Suppressor macrophage treated with lipopolysaccharide for 1 hour (primary cell): ENCODE measurements around the gene KDM2A.

Source experiments
- DNase-seq, 3 donors: peaks; one replicate each; pipeline ENCODE4 v3.0.0-alpha.2; 2020 to 2022

KDM2A gene

GRCh38 chr11:67304511-67305113 is 185.5 kb downstream of the KDM2A start:
- DNase-seq = no peak

- no peak for DNase-seq
These were observed 187.9 kb downstream of the KDM2A start for GRCh38 chr11:67306769-67307544.

- DNase-seq = no peak
These were observed 188.5 kb downstream of the KDM2A start for GRCh38 chr11:67307545-67308001.
